NK-92 treated with Interleukin-12 subunit alpha and Interleukin-12 subunit beta, amount 100 ng/mL, for 24 hours (cell line): Measurements from ENCODE around the gene MYPN.
"Not testable (repeated sequence)": the region's sequence is repeated elsewhere in the genome, so short reads cannot be mapped to it uniquely, and the experiment has no call there.

Experiments used
- DNase-seq: peaks from one replicate; lab custom pipeline; 2025; lab: John Stamatoyannopoulos, UW

The MYPN gene

GRCh38 chr10:68135922-68136792 is 26.9 kb downstream of the MYPN start:
- no peak for DNase-seq

GRCh38 chr10:68137171-68137570 is 27.9 kb downstream of the MYPN start:
- no peak for DNase-seq

DNA sequence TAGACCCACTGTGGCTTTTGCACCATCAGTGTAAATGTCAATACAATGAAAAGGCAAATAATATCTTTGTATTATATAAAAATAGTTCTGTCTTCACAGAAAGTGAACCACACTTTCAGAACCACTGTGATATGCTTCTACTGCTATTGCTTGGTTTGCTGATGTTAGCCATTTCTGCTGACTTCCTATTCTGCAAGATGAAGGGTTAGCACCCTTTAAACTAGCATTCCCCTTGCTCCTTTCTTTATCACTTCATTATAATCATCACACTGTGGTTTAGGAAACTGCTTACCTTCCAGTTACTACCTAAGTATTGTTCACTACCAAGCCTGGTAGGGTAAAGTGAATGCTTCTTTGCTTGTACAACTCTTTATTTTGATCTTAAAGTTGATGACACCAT is 29.2 kb downstream of the MYPN start:
- DNase-seq, result no peak

DNA sequence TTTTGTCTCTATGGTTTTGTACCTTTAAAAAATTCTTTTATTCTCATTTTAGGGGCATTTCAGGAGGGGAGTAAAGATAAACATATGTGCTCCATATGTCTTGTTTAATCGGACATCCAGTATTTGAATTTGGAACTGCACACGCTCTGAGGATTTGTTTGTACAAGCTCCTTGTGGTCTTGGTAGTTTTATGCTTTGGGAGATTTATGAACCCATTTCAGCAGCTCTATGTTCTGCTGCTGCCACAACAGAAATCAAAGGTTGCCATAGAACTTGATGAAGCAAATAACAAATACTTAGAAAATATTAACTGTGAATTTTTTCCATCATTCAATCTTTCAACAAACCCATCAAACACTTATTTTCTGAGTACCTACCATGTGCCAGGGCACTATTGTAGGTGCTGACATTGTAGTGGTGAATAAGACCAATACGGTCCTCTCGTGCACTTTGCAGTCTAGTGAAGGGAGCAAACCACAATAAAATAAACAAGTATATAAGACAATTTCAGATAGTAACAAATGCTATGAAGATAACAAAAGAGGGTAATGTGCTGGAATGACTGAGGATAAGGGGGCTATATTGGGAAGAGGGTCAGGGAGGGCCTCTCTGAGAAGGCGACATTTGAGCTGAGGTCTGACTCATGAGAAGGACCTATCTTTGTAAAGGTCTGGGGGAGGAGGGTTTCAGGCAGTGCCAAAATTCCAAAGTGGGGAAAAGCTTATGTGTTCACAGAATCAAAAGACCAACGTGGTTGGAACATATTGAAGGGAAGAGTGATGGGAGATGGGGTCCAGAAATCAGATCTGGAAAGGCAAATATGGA is 30.4 kb downstream of the MYPN start:
- no peak for DNase-seq

DNA sequence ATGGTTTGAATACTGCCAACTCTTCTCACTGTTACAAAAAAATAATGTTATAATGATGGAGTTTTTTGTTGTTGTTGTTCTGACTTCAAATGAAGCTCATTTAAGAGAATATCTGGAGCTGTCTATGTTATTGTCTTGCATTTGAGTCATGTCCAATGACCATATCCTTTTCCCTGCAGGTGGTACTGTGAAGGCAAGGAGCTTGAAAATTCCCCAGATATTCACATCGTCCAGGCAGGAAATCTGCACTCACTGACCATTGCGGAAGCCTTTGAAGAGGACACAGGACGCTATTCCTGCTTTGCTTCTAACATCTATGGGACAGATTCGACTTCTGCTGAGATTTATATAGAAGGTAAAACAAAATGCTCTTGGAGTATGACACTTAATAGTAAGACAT is 33.5 kb downstream of the MYPN start:
- DNase-seq, result no peak

DNA sequence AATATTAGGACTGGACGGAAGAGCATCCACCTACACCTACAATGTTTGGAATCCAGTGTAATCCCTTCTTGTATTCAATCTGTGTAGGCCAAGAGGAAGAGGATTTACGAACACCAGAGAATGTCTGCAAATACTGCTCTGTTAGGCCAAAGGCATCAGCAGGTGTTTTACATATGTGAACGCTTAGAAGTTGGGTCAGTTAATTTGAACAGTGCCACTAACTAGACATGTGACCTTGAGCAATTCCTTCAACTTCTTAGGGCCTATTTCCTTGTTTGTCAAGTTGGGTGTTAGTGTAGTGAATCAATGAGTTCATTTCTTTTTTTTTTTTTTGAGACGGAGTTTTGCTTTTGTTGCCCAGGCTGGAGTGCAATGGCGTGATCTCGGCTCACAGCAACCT is 35.4 kb downstream of the MYPN start:
- no peak for DNase-seq

DNA sequence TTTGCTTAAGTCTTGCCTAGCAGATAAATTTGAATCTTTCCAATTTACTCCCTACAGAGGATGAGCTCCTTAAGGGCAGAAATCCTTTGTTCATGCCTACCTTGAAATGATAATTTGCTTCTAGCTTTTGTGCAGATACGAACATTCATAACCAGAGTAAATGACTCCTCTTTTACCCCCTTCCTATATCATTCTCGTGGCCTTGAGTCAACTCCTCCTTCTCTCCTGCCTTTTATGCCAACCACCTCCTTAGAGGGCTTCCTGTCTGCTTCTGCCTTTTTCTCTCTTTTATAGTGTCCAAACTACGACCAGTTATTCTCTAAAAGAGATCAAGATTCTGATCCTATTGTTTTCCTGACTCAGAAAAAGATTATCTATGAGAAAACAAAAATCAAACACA is 36.4 kb downstream of the MYPN start:
- no peak for DNase-seq

DNA sequence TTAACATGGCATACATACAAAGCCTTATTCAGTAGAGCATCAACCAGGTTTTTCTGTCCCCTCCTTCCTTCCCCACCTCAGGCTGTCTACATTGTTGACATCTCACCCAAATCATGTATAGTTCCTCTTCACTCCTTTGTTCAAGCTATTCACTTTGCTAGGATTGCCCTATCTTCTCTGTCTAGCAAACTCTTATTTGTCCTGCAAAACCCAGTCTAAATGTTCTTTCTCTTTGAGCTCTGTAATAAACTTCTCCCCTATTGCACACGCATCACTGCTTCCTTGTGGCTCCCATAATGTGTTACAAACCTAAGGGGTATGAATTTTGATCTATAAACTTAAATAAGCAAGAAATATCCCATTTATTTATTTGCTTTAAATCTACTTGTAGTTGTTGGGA is 36.8 kb downstream of the MYPN start:
- DNase-seq, result no peak

GRCh38 chr10:68151453-68151852 is 42.2 kb downstream of the MYPN start:
- DNase-seq, result no peak

- DNase-seq, result peak; percentile 27
Observed at GRCh38 chr10:68153473-68154210, 44.4 kb downstream of the MYPN start.

DNA sequence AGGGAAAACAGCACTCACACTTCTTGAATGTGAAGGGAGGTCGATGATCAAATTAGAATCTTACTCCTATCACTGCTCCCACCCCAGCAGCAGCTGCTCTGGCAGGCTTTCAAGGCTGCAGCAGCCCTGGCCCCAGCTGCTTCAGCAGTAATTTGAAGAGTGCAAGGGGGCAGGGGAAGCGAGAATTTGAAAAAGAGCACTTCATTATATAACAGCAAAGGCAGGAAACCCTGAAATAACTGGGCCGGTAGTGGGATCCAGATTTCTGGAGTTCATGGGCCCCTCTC is 44.9 kb downstream of the MYPN start:
- DNase-seq, result no peak

GRCh38 chr10:68155615-68156210 is 46.4 kb downstream of the MYPN start:
- DNase-seq, result no peak

DNA sequence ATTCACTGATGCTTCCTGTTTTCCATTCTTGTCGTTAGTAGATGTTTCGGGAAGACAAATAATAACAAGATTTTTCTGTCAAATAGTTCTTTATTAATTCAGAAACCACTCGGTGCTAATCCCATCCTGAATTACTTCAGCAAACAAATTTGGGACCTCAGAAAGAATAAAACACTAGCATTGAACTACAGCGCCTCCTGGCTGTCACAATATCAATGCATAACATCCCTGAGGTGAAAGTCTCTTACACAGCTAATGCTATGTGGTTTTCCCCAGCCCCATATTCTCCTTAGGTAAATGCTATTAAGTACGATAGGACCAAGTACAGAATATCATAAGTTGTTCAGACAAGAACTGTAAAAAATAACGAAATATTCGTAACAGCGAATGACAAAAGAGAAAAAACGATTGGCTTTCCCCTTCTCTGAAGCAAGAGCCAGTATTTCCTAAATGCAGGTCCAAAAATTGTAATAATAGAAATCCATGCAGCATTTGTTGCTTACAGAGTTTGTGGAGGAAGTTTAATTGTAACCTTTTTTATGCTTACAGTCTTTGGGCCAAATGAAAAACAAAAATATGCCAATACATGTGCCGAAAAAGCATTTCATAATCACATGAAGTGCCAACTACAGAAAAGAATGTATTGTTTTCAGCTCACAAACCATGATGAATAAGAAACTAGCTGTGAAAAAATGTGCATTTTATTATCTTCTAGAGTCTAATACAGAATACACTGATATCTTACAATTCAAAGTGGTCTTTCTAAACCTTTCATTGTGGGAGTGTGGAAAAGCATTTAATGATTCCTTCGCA is 47.3 kb downstream of the MYPN start:
- no peak for DNase-seq

DNA sequence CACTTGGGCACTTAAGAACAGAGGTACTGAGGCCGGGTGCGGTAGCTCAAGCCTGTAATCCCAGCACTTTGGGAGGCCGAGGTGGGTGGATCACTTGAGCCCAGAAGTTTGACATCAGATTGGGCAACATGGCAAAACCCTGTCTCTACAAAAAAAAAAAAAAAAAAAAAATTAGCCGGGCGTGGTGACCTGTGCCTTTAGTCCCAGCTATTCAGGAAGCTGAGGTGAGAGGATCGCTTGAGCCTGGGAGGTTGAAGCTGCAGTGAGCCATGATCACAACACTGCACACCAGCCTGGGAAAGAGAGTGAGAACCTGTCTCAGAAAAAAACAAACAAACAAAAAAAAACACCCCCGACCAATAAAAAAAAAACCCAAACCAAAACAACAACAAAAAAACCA is 48.2 kb downstream of the MYPN start:
- not testable (repeated sequence) for DNase-seq

DNA sequence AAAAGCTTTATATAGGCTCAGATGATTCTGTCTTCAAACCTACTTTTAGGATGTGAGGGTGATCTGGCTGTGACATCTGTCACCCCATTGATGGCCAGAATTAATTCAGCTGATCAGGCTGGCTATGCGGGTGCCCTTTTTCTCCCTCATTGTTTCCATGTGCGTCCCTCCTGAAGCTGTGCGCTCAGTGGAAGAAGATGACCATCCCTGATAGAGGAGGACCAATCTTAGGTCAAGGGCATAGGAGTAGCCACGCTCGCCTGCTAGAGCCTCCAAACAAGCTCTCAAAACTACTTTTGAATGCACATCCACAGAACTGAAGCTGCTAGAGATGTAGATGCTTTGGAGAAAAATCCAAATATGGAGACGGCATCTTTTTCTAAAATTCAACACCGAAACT is 48.7 kb downstream of the MYPN start:
- no peak for DNase-seq

DNA sequence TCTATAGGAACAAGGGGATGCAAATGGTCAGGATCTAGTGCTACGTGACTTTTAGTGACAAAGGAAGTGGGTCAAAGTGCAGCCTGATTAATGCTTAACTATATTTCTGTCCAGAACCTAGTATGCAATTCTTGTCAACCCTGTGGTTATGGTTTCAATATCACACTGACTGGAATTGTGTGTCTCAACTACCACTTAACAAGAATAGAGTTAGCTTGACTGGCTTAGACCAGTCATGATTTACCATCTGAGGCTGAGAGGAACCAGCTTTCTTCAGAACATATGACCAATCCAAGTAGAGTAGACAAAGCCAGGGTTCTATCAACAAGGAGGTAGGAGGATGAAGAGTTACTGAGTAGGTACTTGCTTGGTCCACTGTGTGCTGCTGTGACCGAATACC is 54.4 kb downstream of the MYPN start:
- no peak for DNase-seq

DNA sequence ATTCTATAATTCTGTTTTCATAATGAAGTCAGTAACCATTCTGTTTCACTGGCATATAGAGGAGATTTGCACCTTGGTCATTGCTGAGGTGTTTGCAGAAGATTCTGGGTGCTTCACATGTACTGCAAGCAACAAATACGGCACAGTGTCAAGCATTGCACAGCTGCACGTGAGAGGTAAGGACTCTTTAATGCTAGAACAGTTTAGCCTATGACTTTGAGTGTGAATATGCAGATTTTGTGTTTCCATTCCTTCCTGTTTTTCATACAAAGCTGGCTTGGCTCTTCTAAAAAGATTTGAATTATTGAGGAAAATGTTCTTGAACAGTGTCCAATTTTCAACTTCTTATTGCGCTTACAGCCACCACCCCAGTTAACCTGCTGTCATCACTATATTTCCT is 56.4 kb downstream of the MYPN start:
- no peak for DNase-seq

DNA sequence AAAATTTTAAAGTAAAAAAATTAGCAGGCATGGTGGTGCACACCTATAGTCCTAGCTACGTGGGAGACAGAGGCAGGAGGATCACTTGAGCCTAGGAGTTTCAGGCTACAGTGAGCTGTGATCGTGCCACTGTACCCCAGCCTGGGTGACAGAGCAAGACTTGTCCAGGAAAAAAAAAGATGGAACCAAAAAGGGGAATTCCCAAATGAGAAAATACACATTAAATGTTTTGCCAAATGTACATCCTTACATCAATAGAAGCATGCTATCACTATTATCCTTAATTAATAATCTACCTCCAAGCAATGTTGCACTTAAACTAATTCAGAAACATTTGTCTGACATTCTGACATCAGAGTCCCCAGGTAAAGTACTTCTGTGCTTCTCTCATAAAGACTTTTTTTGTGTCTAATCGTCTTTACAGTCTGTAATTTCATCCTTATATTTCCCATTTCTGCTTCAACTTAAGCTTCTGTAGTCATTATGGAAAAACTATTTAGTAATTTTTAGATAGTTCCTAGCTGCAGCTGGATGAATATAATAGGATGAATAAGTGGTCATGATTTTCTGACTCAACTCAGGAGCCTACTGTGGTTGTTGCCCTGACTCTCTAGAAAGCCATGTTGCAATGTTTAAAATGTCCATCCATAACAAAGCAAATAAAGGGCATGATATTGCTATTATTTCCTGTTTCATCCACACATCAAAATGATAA is 57.7 kb downstream of the MYPN start:
- DNase-seq, result no peak

DNA sequence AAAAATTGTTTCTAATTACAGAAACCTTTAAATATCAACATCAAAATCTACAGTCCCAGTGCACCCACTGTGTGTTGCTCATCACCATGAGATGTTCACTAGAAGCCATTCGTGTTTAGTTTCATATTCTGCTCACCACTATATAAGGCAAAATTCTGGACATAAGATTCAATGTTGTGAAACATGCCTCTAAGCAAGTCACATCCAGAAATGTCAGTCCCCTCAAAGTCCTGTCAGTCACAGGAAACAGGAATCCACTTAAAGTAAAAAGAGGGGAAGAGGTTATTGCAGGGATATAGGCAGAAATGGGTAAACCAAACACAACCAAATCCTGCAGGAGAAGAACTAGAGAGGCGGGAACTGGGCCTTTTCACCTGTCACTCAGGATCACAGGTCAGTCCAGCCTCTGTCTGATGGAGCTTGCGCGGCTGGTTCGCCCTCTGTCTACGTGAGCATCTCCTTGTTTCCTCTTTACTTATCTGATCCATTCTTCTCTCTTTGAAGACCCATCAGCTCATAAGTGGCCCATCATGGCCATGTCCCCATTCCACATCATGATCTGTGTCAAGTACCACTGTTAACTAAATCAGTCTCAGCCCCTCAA is 58.4 kb downstream of the MYPN start:
- no peak for DNase-seq

DNA sequence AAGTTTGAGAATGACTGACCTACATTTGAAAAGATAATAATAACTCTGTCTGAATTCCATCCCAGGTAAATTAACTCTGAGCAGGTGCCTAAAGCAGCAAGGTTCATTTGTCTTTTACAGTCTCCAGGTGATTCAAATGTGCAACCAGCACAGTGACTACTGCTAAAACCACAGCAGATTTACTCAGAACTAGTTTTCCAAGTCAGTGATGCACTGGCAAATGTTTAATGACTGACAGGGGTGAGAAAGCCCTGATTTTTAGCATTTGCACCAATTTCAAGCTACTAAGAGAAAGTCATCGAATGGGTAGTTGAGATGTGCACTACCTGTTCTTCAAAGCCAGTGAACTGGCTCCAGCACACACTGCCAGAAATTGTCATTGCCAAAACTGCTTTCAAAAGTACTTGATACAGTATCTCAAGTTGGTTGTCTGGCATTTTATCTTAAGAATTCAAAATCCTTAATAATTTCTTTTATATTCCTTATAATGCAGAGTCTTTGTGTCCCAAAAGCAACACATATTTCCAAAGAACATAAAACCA is 62.3 kb downstream of the MYPN start:
- DNase-seq, result no peak
